ENCODE measurements around the gene NARF. TPM values are rescaled to one million over a fixed set of nuclear protein-coding genes. Genes with fewer than 3 reads are reported as not detected.

NARF gene
- total and polyA plus RNA-seq, 9 donors, result 29.6 to 52.7 (median 47.5) TPM

DNA sequence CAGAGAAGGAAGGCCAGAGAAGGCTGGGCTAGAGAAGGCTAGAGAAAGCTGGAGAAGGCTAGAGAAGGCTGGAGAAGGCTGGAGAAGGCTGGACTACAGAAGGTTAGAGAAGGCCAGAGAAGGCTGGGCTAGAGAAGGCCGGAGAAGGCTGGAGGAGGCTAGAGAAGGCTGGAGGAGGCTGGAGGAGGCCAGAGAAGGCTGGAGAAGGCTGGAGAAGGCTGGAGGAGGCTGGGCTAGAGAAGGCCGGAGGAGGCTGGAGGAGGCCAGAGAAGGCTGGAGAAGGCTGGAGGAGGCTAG, 33.7 kb upstream of the NARF start:
- H3K4me3 ChIP-seq, result no peak overlapping the region
- H3K36me3 ChIP-seq, result no peaks in the 10 kb centered on the region
- H3K9me3 ChIP-seq, result no peaks in the 10 kb centered on the region
- intact Hi-C loops (cut with DNase I), result loop anchor here in 1 of 4 donors (1.0 kb wide), 1 partner anchor 21 kb away; no protein-coding TSS in a partner anchor
- H3K4me1 ChIP-seq (ENCODE audit: insufficient read depth), result no peaks in the 10 kb centered on the region
- no peak for TF ChIP-seq CTCF (IDR thresholded peaks at IDR 0.05)
- TF ChIP-seq EP300 (IDR thresholded peaks at IDR 0.05), result no peak
- TF ChIP-seq POLR2A (IDR thresholded peaks at IDR 0.05), result no peak
- 89 to 97% (median 92%) methylated on average over 2 of the region's 2 CpGs for whole genome bisulfite sequencing, 3 donors
- H3K27me3 ChIP-seq, result no peaks in the 10 kb centered on the region
- DNase-seq, result no peak
- no peak overlapping the region for H3K27ac ChIP-seq

DNA sequence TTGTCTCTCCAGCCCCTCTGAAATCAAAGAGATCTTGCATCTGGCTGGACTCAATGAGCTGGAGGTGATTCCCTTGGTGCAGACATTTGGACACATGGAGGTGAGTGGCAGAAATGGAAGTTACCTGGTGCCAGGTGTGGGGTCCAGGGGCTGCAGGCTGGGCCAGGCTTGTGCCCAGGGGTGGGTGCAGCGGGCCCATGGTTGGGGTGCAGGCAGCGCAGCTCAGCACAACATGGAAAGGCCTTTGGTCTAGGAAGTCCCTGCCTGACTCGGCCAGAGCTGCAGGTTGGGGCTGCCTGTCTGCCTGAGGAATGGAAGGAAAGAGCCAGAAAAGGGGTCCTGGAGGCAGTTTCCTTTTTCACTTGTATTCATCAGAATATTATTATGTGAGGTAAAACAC, 30.0 kb upstream of the NARF start:
- TF ChIP-seq EP300 (IDR thresholded peaks at IDR 0.05), result no peak
- no peak for TF ChIP-seq POLR2A (IDR thresholded peaks at IDR 0.05)
- TF ChIP-seq CTCF (IDR thresholded peaks at IDR 0.05), result no peak
- WGBS, 3 donors, result 94% methylated on average over 3 of the region's 3 CpGs
- DNase-seq, result no peak
- H3K4me3 ChIP-seq, result no peak overlapping the region
- no peaks in the 10 kb centered on the region for H3K36me3 ChIP-seq
- H3K27ac ChIP-seq, result no peak overlapping the region
- H3K9me3 ChIP-seq, result no peaks in the 10 kb centered on the region
- intact Hi-C loops (cut with DNase I), result no loop called here
- H3K27me3 ChIP-seq, result no peaks in the 10 kb centered on the region
- no peaks in the 10 kb centered on the region for H3K4me1 ChIP-seq (ENCODE audit: insufficient read depth)

DNA sequence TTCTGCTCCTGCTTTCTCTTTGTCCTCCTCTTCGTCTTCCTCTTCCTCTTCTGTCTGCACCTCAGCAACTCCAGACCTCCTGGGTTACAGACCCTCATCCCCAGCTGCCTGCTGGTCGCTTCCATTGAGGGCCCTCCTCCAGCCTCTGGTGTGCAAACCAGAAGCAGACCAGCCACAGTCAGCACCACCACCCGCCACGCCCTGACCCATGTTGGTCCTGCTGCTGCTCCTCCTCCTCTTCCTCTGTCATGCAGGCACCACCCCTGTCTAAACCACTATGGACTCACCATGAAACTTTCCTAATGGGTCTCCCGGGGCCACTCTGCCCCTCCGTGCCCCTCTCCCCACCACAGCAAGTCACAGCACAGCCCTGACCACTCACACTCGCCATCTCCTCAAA, 28.7 kb upstream of the NARF start:
- WGBS, 3 donors, result 78 to 91% (median 81%) methylated on average over 7 of the region's 7 CpGs
- Histone ChIP-seq H3K27me3 (no peaks in the 10 kb centered on the region), H3K4me1 (ENCODE audit: insufficient read depth) (no peaks in the 10 kb centered on the region), H3K9me3 (no peaks in the 10 kb centered on the region), H3K36me3 (no peaks in the 10 kb centered on the region), H3K4me3 (no peak overlapping the region), H3K27ac (no peak overlapping the region)
- intact Hi-C loops (cut with DNase I), result no loop called here
- DNase-seq, result no peak
- TF ChIP-seq POLR2A (IDR thresholded peaks at IDR 0.05) (no peak), EP300 (IDR thresholded peaks at IDR 0.05) (no peak), CTCF (IDR thresholded peaks at IDR 0.05) (no peak)

- H3K27ac ChIP-seq, result no peak overlapping the region
- no peak for DNase-seq
- no peaks in the 10 kb centered on the region for H3K27me3 ChIP-seq
- no peaks in the 10 kb centered on the region for H3K9me3 ChIP-seq
- WGBS, 3 donors, result 68 to 79% (median 73%) methylated on average over 8 of the region's 8 CpGs
- H3K4me3 ChIP-seq, result no peak overlapping the region
- TF ChIP-seq POLR2A (IDR thresholded peaks at IDR 0.05), result no peak
- TF ChIP-seq CTCF (IDR thresholded peaks at IDR 0.05), result no peak
- no peak for TF ChIP-seq EP300 (IDR thresholded peaks at IDR 0.05)
- H3K4me1 ChIP-seq (ENCODE audit: insufficient read depth), result no peaks in the 10 kb centered on the region
- no peaks in the 10 kb centered on the region for H3K36me3 ChIP-seq
- intact Hi-C loops (cut with DNase I), result no loop called here
These were observed 26.5 kb upstream of the NARF start for GRCh38 chr17:82432017-82432416.
